ENCODE results near the gene FARSA. TPM values are rescaled to one million over a fixed set of nuclear protein-coding genes. Genes with fewer than 3 reads are reported as not detected.

FARSA gene
- total RNA-seq (2016; rRNA removed; fragmentation: Illumina TruSeq; extraction: Trizol) (68.0 and 72.0 TPM in 2 replicates), polyA plus RNA-seq (2011; rRNA removed) (25.9 and 37.0 TPM in 2 replicates), polyA minus RNA-seq (2011; rRNA and poly(A)+ RNA removed; ENCODE audit: low replicate concordance) (36.3 and 65.5 TPM in 2 replicates), Bru-seq, nascent RNA (percentile 70 among the genes with signal in this experiment), BruChase-seq, experiment 1, labeled RNA remaining after a 6-hour chase (percentile 81 among the genes with signal in this experiment), BruChase-seq, experiment 2, labeled RNA remaining after a 2-hour chase (percentile 74 among the genes with signal in this experiment)
- total RNA-seq (2016; cell fraction: cytosol; rRNA removed; fragmentation: Illumina TruSeq; extraction: Trizol; ENCODE audit: low read depth) = 30.6 and 33.8 TPM in 2 replicates
- 61.4 and 77.8 TPM in 2 replicates for total RNA-seq (2016; cell fraction: insoluble cytoplasmic fraction; rRNA removed; fragmentation: Illumina TruSeq; extraction: Trizol)
- total RNA-seq (2016; cell fraction: membrane; rRNA removed; fragmentation: Illumina TruSeq; extraction: Trizol) = 31.3 and 31.6 TPM in 2 replicates
- 38.1 and 43.4 TPM in 2 replicates for total RNA-seq (2016; cell fraction: nucleus; rRNA removed; fragmentation: Illumina TruSeq; extraction: Trizol)
- polyA plus RNA-seq (2011; cell fraction: cytosol; rRNA removed) = 20.2 and 25.7 TPM in 2 replicates
- polyA plus RNA-seq (2011; cell fraction: nucleus; rRNA removed) = 86.4 and 92.2 TPM in 2 replicates
- polyA plus RNA-seq (2012) = 47.9 and 53.4 TPM in 2 replicates
- 20.5 and 21.3 TPM in 2 replicates for polyA plus RNA-seq (2016; cell fraction: cytosol; fragmentation: Illumina TruSeq; extraction: Trizol; ENCODE audit: low read depth)
- 76.2 and 85.7 TPM in 2 replicates for polyA plus RNA-seq (2016; cell fraction: insoluble cytoplasmic fraction; fragmentation: Illumina TruSeq; extraction: Trizol; ENCODE audit: low read depth)
- polyA plus RNA-seq (2016; cell fraction: membrane; fragmentation: Illumina TruSeq; extraction: Trizol; ENCODE audit: low read depth) = 21.2 and 25.0 TPM in 2 replicates
- 71.9 and 80.2 TPM in 2 replicates for polyA plus RNA-seq (2016; cell fraction: nucleus; fragmentation: Illumina TruSeq; extraction: Trizol; ENCODE audit: insufficient read depth, low read depth)
- polyA minus RNA-seq (2011; cell fraction: cytosol; rRNA and poly(A)+ RNA removed) = 17.6 and 18.3 TPM in 2 replicates
- polyA minus RNA-seq (2011; cell fraction: nucleus; rRNA and poly(A)+ RNA removed) = 14.5 and 16.0 TPM in 2 replicates
- long read RNA-seq, experiment 1, transcript FARSA-201 (13 exons, 1,814 nt) = major isoform, 148 of 182 reads
- long read RNA-seq, experiment 1, partial matches to known transcripts = 18 of 182 reads
- long read RNA-seq, experiment 1, other reads (novel, unspliced or antisense) = 16 of 182 reads
- long read RNA-seq, experiment 2, transcript FARSA-201 (13 exons, 1,814 nt) = major isoform, 110 of 265 reads
- long read RNA-seq, experiment 2, partial matches to known transcripts = 123 of 265 reads
- long read RNA-seq, experiment 2, other reads (novel, unspliced or antisense) = 31 of 265 reads

DNA sequence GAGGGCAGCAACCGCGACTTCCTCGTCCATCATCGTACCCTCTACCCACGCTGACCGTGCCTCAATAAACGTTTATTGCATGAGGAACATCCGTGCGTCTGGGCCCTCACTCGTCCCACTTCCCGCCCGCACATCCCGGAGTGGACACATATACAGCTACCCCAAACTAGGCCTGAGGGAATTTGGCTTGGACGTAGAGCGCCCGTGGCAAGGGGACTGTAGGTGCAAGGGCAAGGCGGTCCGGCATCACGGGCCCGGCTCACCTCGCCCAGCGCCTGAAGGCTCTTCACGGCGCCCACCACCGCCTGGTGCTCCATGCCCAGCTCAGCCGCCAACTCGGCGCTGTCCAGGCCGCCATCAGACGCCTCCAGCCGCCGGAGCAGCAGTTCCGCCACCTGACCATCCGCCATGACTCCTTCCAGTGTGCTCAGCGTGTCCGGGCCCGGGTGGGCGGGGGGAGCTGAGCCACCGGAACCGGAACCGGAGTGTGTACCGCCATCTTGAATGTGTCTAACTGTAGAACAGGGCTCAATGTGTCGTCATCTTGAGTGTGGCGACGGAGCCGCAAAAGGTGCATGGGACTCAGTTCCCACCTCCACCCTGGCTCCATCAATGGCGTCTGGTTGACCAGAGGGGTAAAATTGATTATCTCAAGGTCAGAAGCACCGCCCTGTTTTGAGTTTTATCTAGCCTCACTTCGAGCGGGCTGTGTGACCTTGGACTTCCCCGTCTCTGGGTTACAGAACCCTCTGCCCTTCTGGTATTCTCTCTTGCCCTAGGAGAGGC is at the start of gene FARSA:
FARSA (minus strand) TSS at position 425 of the 786 bp plus-strand sequence; CDS start at position 410, 15 bp downstream.
- H2AFZ ChIP-seq (ENCODE audit: low read length) = peak within 1 kb of the TSS; percentile 59
- peak within 1 kb of the TSS; percentile 59 for H3K27ac ChIP-seq (ENCODE audit: extremely low read length, insufficient read depth, low read length)
- H3K79me2 ChIP-seq (ENCODE audit: insufficient read depth, low read length) = peaks cover 20% of the 10 kb centered on the region
- H3K27me3 ChIP-seq (ENCODE audit: control insufficient read depth in 1 of 2, insufficient read depth in 2 of 2, low read length in 2 of 2) = no peaks in the 10 kb centered on the region; a peak in 1 of 5 replicates
- ATAC-seq = peak; percentile 81
- FAIRE-seq = peak; percentile 87
- H3K4me1 ChIP-seq (ENCODE audit: insufficient read depth, low read length) = peaks cover 41% of the 10 kb centered on the region
- H3K9me3 ChIP-seq (ENCODE audit: low read length) = no peaks in the 10 kb centered on the region
- CTCF ChIA-PET (ENCODE audit: low intra/inter-chr PET ratio, low total read pairs) = no interaction called here
- intact Hi-C loops (cut with micrococcal nuclease; ENCODE audit: unreplicated experiment) (no loop called here), in situ Hi-C loops (cut with HindIII; ENCODE audit: extremely low pct_ligation_motif_present, low pct_unique_long_range_greater_than_20kb) (no loop called here)
- DNase-seq (ENCODE audit: low spot score) = peak; percentile 84
- WGBS (ENCODE audit: low lambda C conversion rate) = 4% methylated on average over 18 of the region's 51 CpGs
- H3K4me3 ChIP-seq (replicated peaks in 1 of 3; ENCODE audit: insufficient read depth in 1 of 3, low read depth in 2 of 3, low read length in 3 of 3) = peak within 1 kb of the TSS; percentile 68 to 85 (median 85)
- H3K36me3 ChIP-seq (replicated peaks in 1 of 2; ENCODE audit: control insufficient read depth in 1 of 2, insufficient read depth in 2 of 2, low read length in 2 of 2) = peaks cover 6 to 16% of the 10 kb centered on the region in 2 experiments
- peak within 1 kb of the TSS; percentile 81 for H3K9ac ChIP-seq (ENCODE audit: insufficient read depth, low read depth, low read length)
- H3K4me2 ChIP-seq (ENCODE audit: low read depth, low read length) = peak within 1 kb of the TSS; percentile 92
- TSS peak; percentile 71 for BruUV-seq (replicated peaks)
- POLR2A ChIA-PET = interaction anchor here (0.7 to 2.9 kb wide), 9 partner anchors 12 to 913 kb away, joined by 3 to 40 read pairs (median 7); partner anchors contain the start of genes GCDH, NACC1, RAD23A and TNPO2
- 0 out of 2 replicates have a peak, but pooled peaks cover 4% of the 10 kb centered on the region for H4K20me1 ChIP-seq (ENCODE audit: insufficient read depth, low read length)
- no peak for TF ChIP-seq GZF1 (CRISPR knock-in tag; IDR thresholded peaks at IDR 0.05)
- TF ChIP-seq, protein P1, sequence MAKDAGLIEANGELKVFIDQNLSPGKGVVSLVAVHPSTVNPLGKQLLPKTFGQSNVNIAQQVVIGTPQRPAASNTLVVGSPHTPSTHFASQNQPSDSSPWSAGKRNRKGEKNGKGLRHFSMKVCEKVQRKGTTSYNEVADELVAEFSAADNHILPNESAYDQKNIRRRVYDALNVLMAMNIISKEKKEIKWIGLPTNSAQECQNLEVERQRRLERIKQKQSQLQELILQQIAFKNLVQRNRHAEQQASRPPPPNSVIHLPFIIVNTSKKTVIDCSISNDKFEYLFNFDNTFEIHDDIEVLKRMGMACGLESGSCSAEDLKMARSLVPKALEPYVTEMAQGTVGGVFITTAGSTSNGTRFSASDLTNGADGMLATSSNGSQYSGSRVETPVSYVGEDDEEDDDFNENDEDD (CRISPR knock-in tag; IDR thresholded peaks at IDR 0.05; ENCODE audit: borderline replicate concordance) = no peak
- TF ChIP-seq ZNF83 (CRISPR knock-in tag; IDR thresholded peaks at IDR 0.05; ENCODE audit: borderline replicate concordance) = peak; percentile 89; the same call in 1 of the 2 replicates
- no peak for TF ChIP-seq SIX4 (CRISPR knock-in tag; IDR thresholded peaks at IDR 0.05)
- no peak for TF ChIP-seq RBM22 (optimal IDR thresholded peaks at IDR 0.05; ENCODE audit: low read length)
- 0 out of 2 replicates have a peak, but pooled peaks have one; percentile 53 for TF ChIP-seq ZFP36L1 (CRISPR knock-in tag; IDR thresholded peaks at IDR 0.05)
- TF ChIP-seq, protein P2, sequence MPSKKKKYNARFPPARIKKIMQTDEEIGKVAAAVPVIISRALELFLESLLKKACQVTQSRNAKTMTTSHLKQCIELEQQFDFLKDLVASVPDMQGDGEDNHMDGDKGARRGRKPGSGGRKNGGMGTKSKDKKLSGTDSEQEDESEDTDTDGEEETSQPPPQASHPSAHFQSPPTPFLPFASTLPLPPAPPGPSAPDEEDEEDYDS (CRISPR knock-in tag; IDR thresholded peaks at IDR 0.05) = peak; percentile 60; the same call in 1 of the 2 replicates
- TF ChIP-seq ZNF282 (IDR thresholded peaks at IDR 0.05; ENCODE audit: partially characterized antibody) = no peak
- no peak for TF ChIP-seq ZNF264 (CRISPR knock-in tag; IDR thresholded peaks at IDR 0.05)
- TF ChIP-seq ZNF768 (CRISPR knock-in tag; IDR thresholded peaks at IDR 0.05) = peak; percentile 61
- no peak for TF ChIP-seq ZNF549 (CRISPR knock-in tag; IDR thresholded peaks at IDR 0.05)
- peak; percentile 12; the same call in 1 of the 2 replicates for TF ChIP-seq RARA (CRISPR knock-in tag; IDR thresholded peaks at IDR 0.05)

Measured in HepG2 (cell line).